SU-DHL-6 (cell line): ENCODE measurements around the gene M1AP.

ENCODE experiments used
- EZH2phosphoT487 ChIP-seq: fragments of 200-600 bp; sonication (generic), shearing (Covaris generic); conservative IDR thresholded peaks from 2 replicates; pipeline ENCODE4 v1.6.1; 2018; ENCODE audit warnings: mild to moderate bottlenecking, antibody characterized with exemption, low read length, moderate library complexity, mixed read lengths
- TF ChIP-seq, protein P1 (sequence below): fragments of 200-600 bp; sonication (generic); IDR thresholded peaks from one replicate; pipeline ENCODE4 v1.5.1; 2017; ENCODE audit warnings: antibody characterized with exemption, mild to moderate bottlenecking, low read length, moderate library complexity; ENCODE audit not compliant: insufficient read depth, poor library complexity, severe bottlenecking

DNA sequence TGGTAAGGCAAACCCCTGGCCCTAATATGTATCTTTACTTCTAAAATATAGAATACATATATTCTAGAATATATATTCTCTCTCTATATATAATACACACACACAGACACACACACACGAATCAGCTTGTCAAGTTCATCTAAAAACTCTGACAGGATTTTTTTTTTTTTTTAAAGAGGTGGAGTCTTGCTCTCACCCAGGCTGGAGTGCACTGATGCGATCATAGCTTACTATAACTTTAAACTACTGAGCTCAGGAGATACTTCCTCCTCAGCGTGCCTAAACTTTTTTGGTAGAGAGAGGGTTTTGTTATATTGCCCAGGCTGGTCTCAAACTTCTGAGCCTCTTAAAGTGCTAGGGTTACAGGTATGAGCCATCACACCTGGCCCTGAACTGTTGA, 48.5 kb downstream of the M1AP start:
- TF ChIP-seq, protein P1, sequence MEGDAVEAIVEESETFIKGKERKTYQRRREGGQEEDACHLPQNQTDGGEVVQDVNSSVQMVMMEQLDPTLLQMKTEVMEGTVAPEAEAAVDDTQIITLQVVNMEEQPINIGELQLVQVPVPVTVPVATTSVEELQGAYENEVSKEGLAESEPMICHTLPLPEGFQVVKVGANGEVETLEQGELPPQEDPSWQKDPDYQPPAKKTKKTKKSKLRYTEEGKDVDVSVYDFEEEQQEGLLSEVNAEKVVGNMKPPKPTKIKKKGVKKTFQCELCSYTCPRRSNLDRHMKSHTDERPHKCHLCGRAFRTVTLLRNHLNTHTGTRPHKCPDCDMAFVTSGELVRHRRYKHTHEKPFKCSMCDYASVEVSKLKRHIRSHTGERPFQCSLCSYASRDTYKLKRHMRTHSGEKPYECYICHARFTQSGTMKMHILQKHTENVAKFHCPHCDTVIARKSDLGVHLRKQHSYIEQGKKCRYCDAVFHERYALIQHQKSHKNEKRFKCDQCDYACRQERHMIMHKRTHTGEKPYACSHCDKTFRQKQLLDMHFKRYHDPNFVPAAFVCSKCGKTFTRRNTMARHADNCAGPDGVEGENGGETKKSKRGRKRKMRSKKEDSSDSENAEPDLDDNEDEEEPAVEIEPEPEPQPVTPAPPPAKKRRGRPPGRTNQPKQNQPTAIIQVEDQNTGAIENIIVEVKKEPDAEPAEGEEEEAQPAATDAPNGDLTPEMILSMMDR, result no peak
- no peak for TF ChIP-seq EZH2phosphoT487
